ENCODE data around the gene SPATA13. TPM values are rescaled to one million over a fixed set of nuclear protein-coding genes. Genes with fewer than 3 reads are reported as not detected.

SPATA13 gene
- total and polyA plus RNA-seq, 2 experiments from 2014 or later: 12.4 to 19.4 TPM

DNA sequence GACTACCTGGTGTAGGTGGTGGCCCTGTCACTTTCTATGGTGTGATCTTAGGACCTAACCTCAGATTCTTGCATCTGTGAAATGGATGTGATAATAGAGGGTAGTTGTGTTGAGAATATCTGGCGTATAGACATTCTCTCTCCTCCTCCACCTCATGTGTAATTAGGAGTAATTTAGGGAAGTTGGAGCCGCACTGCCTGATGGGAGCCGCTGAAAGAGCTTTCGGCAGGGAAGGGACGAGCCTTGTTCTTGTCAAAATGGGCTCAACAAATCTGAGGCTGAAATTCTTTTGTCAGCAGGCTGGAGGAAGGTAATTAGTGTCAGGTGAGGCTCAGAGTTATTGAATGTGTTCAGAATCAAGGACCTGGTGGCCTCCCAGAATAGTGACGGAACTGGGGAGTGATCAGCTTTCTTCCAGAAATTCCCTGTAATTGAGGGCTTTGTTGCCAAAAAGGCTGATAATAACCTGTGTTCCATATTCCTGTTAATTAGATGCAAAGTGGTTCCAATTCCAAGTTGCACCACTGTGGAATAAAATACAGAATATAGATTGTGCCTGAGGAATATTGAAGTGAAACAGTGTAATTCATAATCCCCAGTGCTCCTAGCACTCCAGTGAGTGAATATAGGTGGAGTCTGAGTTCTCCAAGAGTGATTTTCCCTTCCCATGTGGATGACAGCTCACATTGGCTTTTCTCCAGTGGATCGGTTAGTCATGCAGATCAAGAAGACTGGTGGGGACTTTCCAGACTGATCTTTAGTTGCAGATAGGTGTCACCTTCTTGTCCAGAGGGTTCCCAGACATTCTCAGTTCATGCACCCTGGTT, 47.5 kb downstream of the SPATA13 start:
- H3K27ac ChIP-seq: no peak overlapping the region
- no peaks in the 10 kb centered on the region for H3K27me3 ChIP-seq
- DNase-seq (ENCODE audit: low spot score): no peak
- no peaks in the 10 kb centered on the region for H3K9me2 ChIP-seq (replicated peaks; ENCODE audit: insufficient read depth)
- no peaks in the 10 kb centered on the region for H4K20me1 ChIP-seq (ENCODE audit: insufficient read depth, poor library complexity, severe bottlenecking)
- H3K79me2 ChIP-seq: peaks cover 21% of the 10 kb centered on the region
- H3K4me2 ChIP-seq: no peak overlapping the region
- H3K9me3 ChIP-seq (ENCODE audit: low read depth): no peaks in the 10 kb centered on the region
- H3K36me3 ChIP-seq (replicated peaks; ENCODE audit: insufficient read depth, low read depth): no peaks in the 10 kb centered on the region
- no peak for TF ChIP-seq EZH2 (IDR thresholded peaks at IDR 0.05; ENCODE audit: borderline replicate concordance)
- TF ChIP-seq, protein P1, sequence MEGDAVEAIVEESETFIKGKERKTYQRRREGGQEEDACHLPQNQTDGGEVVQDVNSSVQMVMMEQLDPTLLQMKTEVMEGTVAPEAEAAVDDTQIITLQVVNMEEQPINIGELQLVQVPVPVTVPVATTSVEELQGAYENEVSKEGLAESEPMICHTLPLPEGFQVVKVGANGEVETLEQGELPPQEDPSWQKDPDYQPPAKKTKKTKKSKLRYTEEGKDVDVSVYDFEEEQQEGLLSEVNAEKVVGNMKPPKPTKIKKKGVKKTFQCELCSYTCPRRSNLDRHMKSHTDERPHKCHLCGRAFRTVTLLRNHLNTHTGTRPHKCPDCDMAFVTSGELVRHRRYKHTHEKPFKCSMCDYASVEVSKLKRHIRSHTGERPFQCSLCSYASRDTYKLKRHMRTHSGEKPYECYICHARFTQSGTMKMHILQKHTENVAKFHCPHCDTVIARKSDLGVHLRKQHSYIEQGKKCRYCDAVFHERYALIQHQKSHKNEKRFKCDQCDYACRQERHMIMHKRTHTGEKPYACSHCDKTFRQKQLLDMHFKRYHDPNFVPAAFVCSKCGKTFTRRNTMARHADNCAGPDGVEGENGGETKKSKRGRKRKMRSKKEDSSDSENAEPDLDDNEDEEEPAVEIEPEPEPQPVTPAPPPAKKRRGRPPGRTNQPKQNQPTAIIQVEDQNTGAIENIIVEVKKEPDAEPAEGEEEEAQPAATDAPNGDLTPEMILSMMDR (IDR thresholded peaks at IDR 0.05; ENCODE audit: poor library complexity): no peak
- no peak for TF ChIP-seq EZH2phosphoT487 (IDR thresholded peaks at IDR 0.05; ENCODE audit: low read depth, severe bottlenecking, unreplicated experiment)
- H2AFZ ChIP-seq: no peak overlapping the region
- WGBS (ENCODE audit: low lambda C conversion rate, missing lambda C conversion rate): 50% methylated on average over 7 of the region's 7 CpGs
- H3K4me3 ChIP-seq: no peak overlapping the region
- H3K4me1 ChIP-seq (ENCODE audit: insufficient read depth): peaks cover 4% of the 10 kb centered on the region

- H3K9me2 ChIP-seq (replicated peaks; ENCODE audit: insufficient read depth): no peaks in the 10 kb centered on the region
- no peak for DNase-seq (ENCODE audit: low spot score)
- TF ChIP-seq EZH2 (IDR thresholded peaks at IDR 0.05; ENCODE audit: borderline replicate concordance) (no peak), EZH2phosphoT487 (IDR thresholded peaks at IDR 0.05; ENCODE audit: low read depth, severe bottlenecking, unreplicated experiment) (no peak)
- WGBS (ENCODE audit: low lambda C conversion rate, missing lambda C conversion rate): 94% methylated on average over 5 of the region's 5 CpGs
- no peaks in the 10 kb centered on the region for H3K9me3 ChIP-seq (ENCODE audit: low read depth)
- H3K4me1 ChIP-seq (ENCODE audit: insufficient read depth): no peaks in the 10 kb centered on the region
- H3K27me3 ChIP-seq: no peaks in the 10 kb centered on the region
- no peak overlapping the region for H2AFZ ChIP-seq
- H3K4me3 ChIP-seq: no peak overlapping the region
- no peak overlapping the region for H3K4me2 ChIP-seq
- no peaks in the 10 kb centered on the region for H3K36me3 ChIP-seq (replicated peaks; ENCODE audit: insufficient read depth, low read depth)
- H4K20me1 ChIP-seq (ENCODE audit: insufficient read depth, poor library complexity, severe bottlenecking): no peaks in the 10 kb centered on the region
- H3K27ac ChIP-seq: no peak overlapping the region
- H3K79me2 ChIP-seq: peaks cover 21% of the 10 kb centered on the region
These were observed 48.6 kb downstream of the SPATA13 start for GRCh38 chr13:24209138-24209537.

GRCh38 chr13:24212254-24212653, 51.7 kb downstream of the SPATA13 start:
- no peak for DNase-seq (ENCODE audit: low spot score)
- H3K4me1 ChIP-seq (ENCODE audit: insufficient read depth): peaks cover 1% of the 10 kb centered on the region
- H3K9me2 ChIP-seq (replicated peaks; ENCODE audit: insufficient read depth): no peaks in the 10 kb centered on the region
- H3K79me2 ChIP-seq: peaks cover 12% of the 10 kb centered on the region
- H3K36me3 ChIP-seq (replicated peaks; ENCODE audit: insufficient read depth, low read depth): no peaks in the 10 kb centered on the region
- H3K4me2 ChIP-seq: no peak overlapping the region
- H4K20me1 ChIP-seq (ENCODE audit: insufficient read depth, poor library complexity, severe bottlenecking): no peaks in the 10 kb centered on the region
- no peaks in the 10 kb centered on the region for H3K9me3 ChIP-seq (ENCODE audit: low read depth)
- TF ChIP-seq EZH2 (IDR thresholded peaks at IDR 0.05; ENCODE audit: borderline replicate concordance) (no peak), EZH2phosphoT487 (IDR thresholded peaks at IDR 0.05; ENCODE audit: low read depth, severe bottlenecking, unreplicated experiment) (no peak)
- TF ChIP-seq, protein P1 (IDR thresholded peaks at IDR 0.05; ENCODE audit: poor library complexity): no peak
- WGBS (ENCODE audit: low lambda C conversion rate, missing lambda C conversion rate): 94% methylated on average over 5 of the region's 5 CpGs
- H3K4me3 ChIP-seq: no peak overlapping the region
- H3K27me3 ChIP-seq: no peaks in the 10 kb centered on the region
- H3K27ac ChIP-seq: no peak overlapping the region
- no peak overlapping the region for H2AFZ ChIP-seq

DNA sequence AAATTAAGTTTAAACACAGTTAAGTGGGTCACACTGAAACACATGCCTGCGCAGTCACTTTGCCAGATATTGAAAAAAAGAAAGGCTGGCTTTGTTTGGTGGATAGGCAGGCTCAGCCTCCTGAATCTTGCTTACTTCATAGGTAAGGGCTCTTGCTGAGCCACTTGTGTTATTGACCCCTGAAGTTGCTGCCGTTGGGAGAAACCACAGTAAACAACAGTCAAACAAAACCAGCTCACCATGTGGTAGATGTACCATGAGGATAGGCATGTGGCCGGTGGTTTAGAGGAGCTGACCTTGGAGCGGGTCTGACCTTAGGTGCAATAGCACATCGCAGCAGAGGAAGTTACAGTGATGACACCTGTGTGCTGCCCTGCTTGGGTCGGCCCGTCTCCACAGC, 52.2 kb downstream of the SPATA13 start:
- Histone ChIP-seq H4K20me1 (ENCODE audit: insufficient read depth, poor library complexity, severe bottlenecking) (no peaks in the 10 kb centered on the region), H3K9me2 (replicated peaks; ENCODE audit: insufficient read depth) (no peaks in the 10 kb centered on the region), H3K36me3 (replicated peaks; ENCODE audit: insufficient read depth, low read depth) (no peaks in the 10 kb centered on the region), H2AFZ (no peak overlapping the region), H3K27ac (no peak overlapping the region), H3K4me2 (no peak overlapping the region), H3K4me3 (no peak overlapping the region), H3K4me1 (ENCODE audit: insufficient read depth) (peaks cover 4% of the 10 kb centered on the region), H3K27me3 (no peaks in the 10 kb centered on the region), H3K9me3 (ENCODE audit: low read depth) (no peaks in the 10 kb centered on the region), H3K79me2 (peaks cover 12% of the 10 kb centered on the region)
- DNase-seq (ENCODE audit: low spot score): no peak
- TF ChIP-seq, protein P1 (IDR thresholded peaks at IDR 0.05; ENCODE audit: poor library complexity): no peak
- TF ChIP-seq EZH2phosphoT487 (IDR thresholded peaks at IDR 0.05; ENCODE audit: low read depth, severe bottlenecking, unreplicated experiment) (no peak), EZH2 (IDR thresholded peaks at IDR 0.05; ENCODE audit: borderline replicate concordance) (no peak)
- WGBS (ENCODE audit: low lambda C conversion rate, missing lambda C conversion rate): 74% methylated on average over 7 of the region's 7 CpGs
